GM12892 (cell line): ENCODE data around the gene ZNF266.

Experiments
- POLR2A ChIP-seq: IDR thresholded peaks from 2 replicates; pipeline ENCODE4 v1.6.1; 2011; ENCODE audit warnings: low read depth, low read length, control low read depth
- POLR2AphosphoS5 ChIP-seq: IDR thresholded peaks from 2 replicates; pipeline ENCODE4 v1.6.1; 2011; ENCODE audit warnings: low read depth, low read length, control low read depth

DNA sequence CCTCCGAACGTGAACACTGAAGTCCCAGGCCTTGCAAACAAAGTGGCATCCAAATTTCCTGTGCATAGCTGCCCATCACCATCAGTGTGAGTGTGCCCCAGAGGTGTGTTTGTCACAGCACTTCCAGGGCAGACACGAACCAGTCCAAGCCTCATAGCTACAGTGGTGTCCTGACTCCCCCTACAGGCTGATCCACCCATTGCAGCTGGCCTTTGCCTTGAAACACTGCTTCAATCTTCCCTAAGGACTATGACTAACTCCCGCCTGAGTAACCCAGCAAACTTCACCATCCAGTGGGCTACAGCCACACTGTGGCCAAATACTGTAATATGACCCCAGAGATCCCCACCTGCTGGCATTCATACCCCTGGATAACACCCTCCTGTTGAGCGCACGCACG, 3.9 kb downstream of the ZNF266 start:
- TF ChIP-seq POLR2A (no peak), POLR2AphosphoS5 (no peak)
